Stimulated activated CD8-positive, alpha-beta memory T cell treated with anti-CD3 and anti-CD28 coated beads, Interleukin-7, amount 100 ng/mL, for 24 hours (primary cell): ENCODE data around the gene METAP1.
A peak's percentile ranks its signal among the peaks of the same experiment; 100 is the strongest.
"Not testable (repeated sequence)": the region's sequence is repeated elsewhere in the genome, so short reads cannot be mapped to it uniquely, and the experiment has no call there.

Source experiments
- DNase-seq: peaks from one replicate; pipeline ENCODE4 v3.0.0-alpha.2; 2020; ENCODE audit warnings: low read depth

Gene METAP1

GRCh38 chr4:98995183-98996055, at the start of gene METAP1:
METAP1 (plus strand) TSS chr4:98995721; CDS start chr4:98995754, 33 bp downstream.
- peak; percentile 81 for DNase-seq

- DNase-seq = no peak
Observed at GRCh38 chr4:98946359-98946758, 49.2 kb upstream of the METAP1 start.

GRCh38 chr4:98950925-98951324, 44.6 kb upstream of the METAP1 start:
- DNase-seq = no peak

GRCh38 chr4:98951710-98952109, 43.8 kb upstream of the METAP1 start:
- no peak for DNase-seq

- DNase-seq = no peak
Observed at GRCh38 chr4:98955229-98955628, 40.3 kb upstream of the METAP1 start.

- no peak for DNase-seq
Observed at GRCh38 chr4:98958065-98958464, 37.5 kb upstream of the METAP1 start.

- no peak for DNase-seq
Observed at GRCh38 chr4:98959411-98959810, 36.1 kb upstream of the METAP1 start.

GRCh38 chr4:98961770-98962169, 33.8 kb upstream of the METAP1 start:
- no peak for DNase-seq

- no peak for DNase-seq
Observed at GRCh38 chr4:98963538-98964433, 31.7 kb upstream of the METAP1 start.

GRCh38 chr4:98966926-98967325, 28.6 kb upstream of the METAP1 start:
- DNase-seq = no peak

- no peak for DNase-seq
Observed at GRCh38 chr4:98967786-98968329, 27.7 kb upstream of the METAP1 start.

GRCh38 chr4:98969878-98970785, 25.4 kb upstream of the METAP1 start:
- DNase-seq = no peak

- no peak for DNase-seq
Observed at GRCh38 chr4:98976716-98977115, 18.8 kb upstream of the METAP1 start.

GRCh38 chr4:98977557-98977956, 18.0 kb upstream of the METAP1 start:
- no peak for DNase-seq

- DNase-seq = no peak
Observed at GRCh38 chr4:98987720-98988119, 7.8 kb upstream of the METAP1 start.

GRCh38 chr4:98992835-98993234, 2.7 kb upstream of the METAP1 start:
- DNase-seq = not testable (repeated sequence)

GRCh38 chr4:98993419-98994071, 2.0 kb upstream of the METAP1 start:
- DNase-seq = no peak

GRCh38 chr4:98994474-98995182, 893 bp upstream of the METAP1 start:
- no peak for DNase-seq

- no peak for DNase-seq
Observed at GRCh38 chr4:98996056-98996764, 689 bp downstream of the METAP1 start.

- no peak for DNase-seq
Observed at GRCh38 chr4:98996765-98997068, 1.2 kb downstream of the METAP1 start.
